Breast epithelium (tissue), 3 donors: ENCODE data around the gene CACNB1.

Source experiments
- CTCF ChIP-seq, 3 donors: fragments of 450-650 bp; IDR thresholded peaks; one replicate each; pipeline ENCODE4 v1.5.1; 2016 to 2017; ENCODE audit warnings: antibody characterized with exemption in 3 of 3, mild to moderate bottlenecking in 3 of 3, moderate library complexity in 3 of 3
- POLR2A ChIP-seq: fragments of 450-650 bp; IDR thresholded peaks from one replicate; pipeline ENCODE4 v1.6.1; 2016; ENCODE audit warnings: antibody characterized with exemption, mild to moderate bottlenecking, moderate library complexity
- POLR2AphosphoS5 ChIP-seq, 3 donors: sonication (generic); formaldehyde crosslinking; IDR thresholded peaks; one replicate each; pipeline ENCODE4 v1.6.1; 2017; ENCODE audit warnings: antibody characterized with exemption in 3 of 3

- no peak for TF ChIP-seq CTCF (IDR thresholded peaks at IDR 0.05)
- TF ChIP-seq POLR2A = no peak
- no peak for TF ChIP-seq POLR2AphosphoS5 (IDR thresholded peaks at IDR 0.05)
Observed at GRCh38 chr17:39191750-39192510, 5.5 kb downstream of the CACNB1 start.
